ENCODE data around the gene PDSS1.
"Not testable (repeated sequence)": the region's sequence is repeated elsewhere in the genome, so short reads cannot be mapped to it uniquely, and the experiment has no call there.

The PDSS1 gene

DNA sequence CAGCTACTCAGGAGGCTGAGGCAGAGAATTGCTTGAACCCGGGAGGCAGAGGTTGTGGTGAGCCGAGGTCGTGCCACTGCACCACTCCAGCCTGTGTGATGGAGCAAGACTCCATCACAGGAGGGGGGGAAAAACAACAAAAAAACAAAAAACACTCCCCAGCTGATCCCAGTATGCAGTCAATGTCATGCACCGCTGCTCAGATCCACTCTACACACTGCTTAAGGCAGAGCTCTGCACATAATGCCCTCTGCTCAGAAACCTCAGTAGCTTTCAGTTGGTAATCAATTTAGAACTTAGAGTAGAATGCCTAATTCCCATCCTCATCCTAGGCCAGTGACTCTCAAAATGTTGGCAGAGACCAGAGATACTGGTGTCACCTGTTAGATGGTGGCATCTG, 43.9 kb downstream of the PDSS1 start:
- no peak for DNase-seq

DNA sequence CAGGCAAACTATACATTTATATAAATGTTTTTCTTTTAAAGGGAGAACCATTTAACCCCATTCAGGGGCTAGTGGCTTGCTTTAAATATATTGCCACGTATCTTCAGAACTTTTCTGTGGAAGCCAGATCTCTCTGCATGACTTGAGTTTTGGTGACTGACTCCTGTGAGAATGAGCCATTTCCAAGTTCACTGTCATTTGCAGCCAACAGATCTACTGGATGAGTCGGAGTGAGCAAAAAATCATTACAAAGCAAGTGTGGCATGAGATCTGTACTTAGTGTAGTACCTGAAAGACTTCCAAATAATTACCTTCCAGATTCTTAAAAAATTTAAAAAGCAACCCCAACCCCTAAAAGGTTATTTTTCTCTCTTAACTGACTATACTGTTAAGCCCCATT, 45.6 kb downstream of the PDSS1 start:
- no peak for DNase-seq

DNA sequence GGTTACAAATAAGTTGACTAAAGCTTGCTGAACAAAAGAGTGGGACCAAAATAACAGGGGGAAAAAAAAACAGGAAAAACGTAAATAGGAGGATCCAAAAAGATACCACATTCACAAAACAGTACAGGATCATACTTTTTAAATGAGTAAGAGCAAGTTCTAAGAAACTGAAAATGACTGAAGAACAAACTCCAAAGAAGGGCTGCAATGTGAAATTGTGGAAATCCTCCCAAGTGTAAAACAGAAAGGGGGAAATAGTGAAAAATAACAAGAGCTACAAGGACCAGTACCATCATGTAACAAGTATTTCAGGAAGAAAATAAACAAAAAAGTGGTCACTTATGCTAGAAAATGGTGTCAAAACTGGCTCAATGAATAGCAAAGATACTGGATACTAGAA, 46.3 kb downstream of the PDSS1 start:
- no peak for DNase-seq

DNA sequence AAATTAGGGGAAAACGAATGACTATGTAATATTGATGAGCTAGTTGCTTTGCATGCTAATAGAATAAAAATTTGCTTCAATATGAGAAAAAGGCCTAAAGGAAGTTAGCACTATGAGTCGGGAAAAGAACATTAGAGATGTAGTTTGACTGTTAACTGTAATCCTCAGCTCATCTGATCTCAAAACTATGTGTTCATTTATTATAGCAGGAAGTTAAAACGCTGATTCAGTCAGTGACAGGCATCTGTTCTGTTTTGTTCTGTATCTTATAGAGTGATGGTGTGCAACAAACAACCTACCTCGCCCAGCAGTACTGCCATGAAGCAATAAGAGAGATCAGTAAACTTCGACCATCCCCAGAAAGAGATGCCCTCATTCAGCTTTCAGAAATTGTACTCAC, 48.6 kb downstream of the PDSS1 start:
- no peak for DNase-seq

DNA sequence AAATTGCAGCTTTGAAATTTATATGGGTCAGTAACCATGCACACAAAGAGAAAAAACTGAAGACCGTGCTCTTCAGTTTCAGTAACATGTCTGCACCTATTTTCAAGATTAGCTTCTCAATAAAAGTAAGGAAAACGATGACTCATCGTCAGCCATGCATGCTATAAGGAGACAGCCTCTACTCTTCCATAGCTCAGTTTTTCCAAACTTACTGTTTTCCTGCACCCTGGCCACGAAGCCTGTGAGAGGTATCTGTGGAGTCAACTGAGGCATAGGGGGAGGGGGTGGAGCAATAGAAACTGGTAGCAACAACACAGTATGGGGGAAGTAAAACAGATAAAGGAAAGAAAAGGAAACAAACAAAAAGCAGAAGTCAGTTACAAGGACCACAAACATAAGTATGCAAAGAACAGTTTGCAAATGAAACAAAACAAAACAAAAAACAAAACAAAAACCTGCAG, 58.0 kb downstream of the PDSS1 start:
- no peak for DNase-seq

DNA sequence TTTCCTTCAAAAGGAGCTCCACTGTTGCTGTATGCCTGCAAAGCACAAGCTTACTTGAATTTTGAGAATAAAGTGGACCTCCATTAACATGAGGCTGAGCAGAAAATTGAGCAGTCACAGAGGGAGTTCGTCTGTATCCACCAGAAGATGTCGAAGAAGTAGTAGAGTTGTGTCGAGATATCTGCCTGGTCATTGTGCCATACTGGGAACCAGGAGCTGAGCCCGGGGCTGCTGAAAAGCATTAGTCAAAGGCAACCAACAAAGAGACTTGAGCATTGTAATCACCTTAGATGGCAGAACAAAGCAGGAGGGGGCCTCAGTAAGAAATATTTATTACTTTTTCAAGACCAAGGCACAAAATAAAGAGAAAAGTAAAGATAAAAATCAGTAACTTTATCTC, 61.5 kb downstream of the PDSS1 start:
- DNase-seq, result no peak

DNA sequence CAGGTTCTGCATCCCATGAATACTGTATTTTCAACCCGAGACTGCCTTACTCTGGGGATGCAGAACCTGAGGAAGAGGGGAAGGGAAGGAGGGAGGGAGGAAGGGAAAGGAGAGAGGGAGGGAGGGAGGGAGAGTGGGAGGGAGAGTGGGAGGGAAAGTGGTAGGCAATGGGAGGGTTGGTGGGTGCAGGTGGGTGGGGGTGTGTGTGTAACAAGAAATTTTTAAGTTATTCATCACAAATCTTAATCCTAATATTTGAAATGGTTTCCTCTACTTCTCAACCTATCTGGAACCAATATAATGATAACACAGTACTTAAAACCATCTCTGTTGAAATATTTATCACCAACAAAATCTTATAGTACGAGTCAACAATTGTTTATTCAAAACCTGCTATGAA, 68.0 kb downstream of the PDSS1 start:
- no peak for DNase-seq

DNA sequence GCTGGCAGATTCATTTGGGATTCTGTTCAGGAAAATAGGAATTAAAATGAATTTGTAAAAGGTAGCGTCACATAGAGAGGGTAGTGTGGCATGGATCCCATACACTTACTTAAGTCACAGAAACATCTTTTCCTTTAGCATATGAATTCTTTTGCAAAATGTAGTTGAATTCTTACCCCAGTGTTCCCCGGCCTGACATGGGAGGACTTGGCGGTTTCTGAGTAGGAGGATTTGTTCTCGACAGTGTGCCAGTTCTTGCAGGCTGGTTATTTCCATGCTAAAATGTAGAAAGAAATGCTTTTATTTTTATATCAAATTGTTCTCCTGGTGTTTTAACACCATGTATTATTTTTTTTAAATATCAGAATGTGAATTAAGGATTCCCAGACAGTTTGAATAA, 72.6 kb downstream of the PDSS1 start:
- DNase-seq, result no peak

DNA sequence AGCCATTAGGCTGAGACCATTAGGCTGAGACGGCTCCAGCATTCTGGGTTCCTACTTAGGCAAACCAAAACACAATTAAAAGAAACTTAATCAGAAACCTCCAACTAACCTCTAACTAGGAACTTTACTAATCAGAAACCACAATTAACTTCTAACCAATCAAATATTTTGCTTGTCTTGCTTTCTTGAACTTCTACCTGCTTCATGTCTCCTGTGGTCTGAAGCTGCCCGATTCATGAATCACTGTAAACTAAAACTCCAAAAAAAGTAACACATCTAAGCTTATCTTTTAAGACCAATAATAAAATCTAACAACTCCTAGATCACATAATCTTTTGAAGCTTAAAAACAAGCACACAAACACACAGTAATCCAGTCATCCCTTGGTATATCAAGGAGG, 76.1 kb downstream of the PDSS1 start:
- DNase-seq, result no peak

DNA sequence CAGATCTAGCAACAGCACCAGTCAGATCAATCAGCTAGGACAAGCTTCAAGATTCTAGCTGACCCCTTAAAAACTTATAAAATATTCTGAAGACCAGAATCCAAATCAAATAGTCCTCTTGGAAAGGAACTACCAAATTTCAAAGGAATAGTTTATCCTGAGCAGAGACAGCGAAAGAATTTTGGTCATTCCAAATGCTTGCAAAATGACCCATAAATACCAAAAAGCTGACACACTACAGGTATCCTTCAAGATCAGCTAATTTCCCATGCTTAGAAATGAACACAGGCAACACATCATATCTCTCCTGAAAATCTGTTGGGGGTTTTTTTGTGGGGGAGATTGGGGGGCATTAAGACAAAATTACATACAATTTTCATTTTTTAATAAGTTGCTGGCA, 78.8 kb downstream of the PDSS1 start:
- DNase-seq, result no peak

DNA sequence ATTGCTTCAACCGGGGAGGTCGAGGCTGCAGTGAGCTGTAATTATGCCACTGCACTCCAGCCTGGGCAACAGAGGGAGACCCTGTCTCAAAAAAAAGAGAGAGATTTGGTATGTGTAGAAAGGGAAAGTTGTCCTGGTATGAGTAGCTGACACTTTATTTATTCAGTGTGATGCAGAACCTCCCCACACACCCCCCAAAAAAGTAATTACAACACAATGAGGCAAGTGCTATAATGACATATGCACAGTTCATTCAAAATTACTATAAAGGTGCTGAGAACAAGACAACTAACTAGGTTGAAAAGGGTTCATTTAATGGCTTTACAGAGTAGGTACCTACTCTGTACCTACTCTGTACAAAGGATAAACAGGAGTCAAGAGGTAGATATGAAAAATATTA, 80.2 kb downstream of the PDSS1 start:
- DNase-seq, result no peak

DNA sequence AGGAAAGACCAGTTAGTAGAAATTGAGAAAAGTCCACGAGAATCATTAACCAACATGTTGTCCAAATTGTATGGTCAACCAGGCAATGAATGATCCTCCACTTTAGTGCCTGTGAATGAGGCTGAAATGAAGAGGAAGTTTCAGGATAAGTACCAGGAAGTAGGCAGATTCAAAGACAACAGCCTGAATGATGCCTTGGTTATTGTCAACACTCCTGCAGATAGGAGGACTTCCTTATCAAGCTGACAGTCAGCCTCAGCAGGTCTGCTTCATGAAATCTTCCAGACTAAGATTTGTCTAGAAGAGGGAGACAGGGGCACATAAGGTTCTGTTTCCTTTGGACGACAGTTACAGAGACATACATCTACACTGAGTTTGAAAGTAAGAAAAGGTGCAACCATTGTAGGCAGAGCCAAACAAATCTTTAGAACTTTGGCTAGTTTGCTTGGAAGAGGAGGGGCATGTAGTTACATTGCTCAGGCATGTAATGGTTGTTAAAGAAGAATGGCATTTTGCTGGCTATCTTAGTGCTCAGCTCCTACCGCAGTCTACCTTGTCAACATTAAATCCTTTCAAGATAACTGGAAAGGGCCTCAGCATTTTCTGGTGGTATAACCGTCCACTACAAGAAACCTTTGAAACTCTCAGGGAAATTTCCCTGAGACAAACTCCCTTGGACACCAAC, 81.8 kb downstream of the PDSS1 start:
- DNase-seq, result no peak

DNA sequence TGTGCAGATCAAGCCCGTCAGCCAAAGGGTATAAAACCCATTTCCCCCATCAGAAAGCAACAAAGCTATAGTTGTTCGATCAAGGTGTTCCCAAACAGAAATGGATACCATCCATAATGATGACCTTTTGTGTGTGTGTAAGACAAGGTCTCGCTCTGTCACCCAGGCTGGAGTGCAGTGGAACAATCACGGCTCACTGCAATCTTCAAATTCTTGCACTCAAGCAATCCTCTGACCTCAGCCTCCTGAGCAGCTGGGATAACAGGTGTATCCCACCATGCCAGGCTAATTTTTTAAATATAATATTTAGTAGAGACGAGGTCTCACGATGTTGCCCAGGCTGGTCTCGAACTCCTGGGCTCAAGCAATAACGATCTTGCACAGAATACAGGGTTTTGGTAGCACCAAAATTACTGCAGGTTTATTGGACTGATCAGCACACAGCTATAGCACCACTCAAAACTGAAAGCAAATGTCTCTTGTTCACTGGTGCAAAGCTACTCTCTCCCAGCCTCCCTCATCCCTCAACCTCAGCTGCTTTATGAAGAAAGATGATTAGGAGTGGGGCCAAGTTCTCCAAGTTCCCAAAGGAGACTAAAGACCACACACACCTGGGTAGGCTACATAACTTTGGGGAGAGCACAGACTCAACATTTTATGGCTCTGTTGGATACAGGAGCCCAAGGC, 82.7 kb downstream of the PDSS1 start:
- DNase-seq, result no peak

DNA sequence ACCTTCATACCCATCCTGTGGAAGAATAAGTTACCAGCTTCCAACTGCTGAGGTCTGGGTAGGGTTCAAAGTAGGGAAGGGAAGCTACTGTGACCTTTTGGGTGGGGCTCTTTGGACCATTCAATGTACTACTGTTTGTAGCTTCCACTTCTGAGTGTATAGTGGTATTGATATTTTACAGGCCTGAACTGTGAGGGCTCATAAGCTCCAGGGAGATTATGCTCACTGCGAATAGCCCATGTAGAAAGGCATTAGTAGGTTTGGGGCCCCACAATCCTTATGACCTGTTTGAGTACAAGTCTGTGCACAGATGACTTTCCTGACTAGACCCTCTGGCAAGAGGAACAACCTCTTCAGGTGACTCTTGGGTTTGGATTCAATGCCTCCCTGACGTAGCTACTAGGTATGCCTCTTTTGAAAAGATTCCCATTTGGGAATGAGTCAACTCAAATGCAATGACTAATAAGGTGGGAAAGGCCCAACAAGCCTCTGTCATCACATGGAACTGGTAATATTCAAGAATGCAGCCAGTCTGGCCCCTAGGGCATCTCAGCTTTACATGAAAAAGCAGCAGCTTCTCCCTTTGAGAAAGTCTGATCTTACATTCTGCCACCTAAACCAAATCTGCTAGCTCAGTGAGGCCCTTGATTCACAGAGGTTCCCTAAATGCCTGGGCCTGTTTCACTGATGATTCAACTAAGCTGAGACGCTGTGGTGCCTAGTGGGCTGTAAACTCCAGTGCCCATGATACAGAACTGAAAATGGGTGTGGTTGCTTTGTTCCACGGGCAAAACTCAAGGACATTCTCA, 83.5 kb downstream of the PDSS1 start:
- DNase-seq, result no peak

DNA sequence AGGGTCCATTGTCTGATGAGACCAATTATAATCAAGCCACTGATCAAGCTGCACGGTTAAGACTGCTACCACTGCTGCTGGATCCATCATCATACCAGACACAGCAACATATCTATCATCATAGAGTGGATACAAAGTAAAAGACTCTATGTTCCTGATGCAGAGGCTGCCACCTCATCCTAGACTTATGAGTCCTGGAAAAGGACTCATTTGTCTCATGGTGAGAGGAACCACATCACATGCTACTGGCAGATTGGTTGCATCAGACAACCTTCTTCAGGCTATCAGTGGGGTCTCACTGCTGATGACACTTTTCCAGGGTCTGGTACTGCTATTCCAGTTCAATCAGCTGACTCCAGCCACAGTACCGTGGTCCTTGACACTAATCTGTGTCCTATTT, 84.3 kb downstream of the PDSS1 start:
- no peak for DNase-seq

DNA sequence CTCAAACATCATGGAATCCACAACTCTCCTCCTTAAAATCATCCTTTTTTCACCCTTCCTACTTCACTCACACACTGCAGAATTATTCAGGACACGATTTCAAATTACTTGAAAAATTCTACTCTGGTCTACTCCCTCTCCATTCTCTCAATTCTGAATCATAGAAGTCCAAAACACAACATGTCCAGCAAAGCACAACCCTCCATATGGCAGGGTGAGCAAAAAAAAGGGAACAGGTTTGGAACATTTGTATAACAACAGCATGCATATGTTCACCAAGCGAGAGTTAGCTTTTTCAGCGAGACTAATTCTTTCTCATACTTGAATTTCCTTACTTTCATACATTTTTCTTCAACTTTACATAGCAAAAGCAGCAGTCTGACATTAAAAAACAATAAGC, 89.9 kb downstream of the PDSS1 start:
- DNase-seq, result no peak

DNA sequence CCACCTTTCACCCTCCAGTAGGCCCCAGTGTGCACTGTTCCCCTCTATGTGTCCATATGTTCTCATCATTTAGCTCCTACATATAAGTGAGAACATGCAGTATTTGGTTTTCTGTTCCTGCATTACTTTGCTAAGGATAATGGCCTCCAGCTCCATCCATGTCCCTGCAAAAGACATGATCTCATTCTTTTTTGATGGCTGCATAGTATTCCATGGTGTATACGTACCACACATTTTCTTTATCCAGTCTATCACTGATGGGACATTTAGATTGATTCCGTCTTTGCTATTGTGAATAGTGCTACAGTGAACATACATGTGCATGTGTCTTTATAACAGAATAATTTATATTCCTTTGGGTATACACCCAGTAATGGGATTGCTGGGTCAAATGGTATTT, 92.3 kb downstream of the PDSS1 start:
- DNase-seq, result not testable (repeated sequence)

DNA sequence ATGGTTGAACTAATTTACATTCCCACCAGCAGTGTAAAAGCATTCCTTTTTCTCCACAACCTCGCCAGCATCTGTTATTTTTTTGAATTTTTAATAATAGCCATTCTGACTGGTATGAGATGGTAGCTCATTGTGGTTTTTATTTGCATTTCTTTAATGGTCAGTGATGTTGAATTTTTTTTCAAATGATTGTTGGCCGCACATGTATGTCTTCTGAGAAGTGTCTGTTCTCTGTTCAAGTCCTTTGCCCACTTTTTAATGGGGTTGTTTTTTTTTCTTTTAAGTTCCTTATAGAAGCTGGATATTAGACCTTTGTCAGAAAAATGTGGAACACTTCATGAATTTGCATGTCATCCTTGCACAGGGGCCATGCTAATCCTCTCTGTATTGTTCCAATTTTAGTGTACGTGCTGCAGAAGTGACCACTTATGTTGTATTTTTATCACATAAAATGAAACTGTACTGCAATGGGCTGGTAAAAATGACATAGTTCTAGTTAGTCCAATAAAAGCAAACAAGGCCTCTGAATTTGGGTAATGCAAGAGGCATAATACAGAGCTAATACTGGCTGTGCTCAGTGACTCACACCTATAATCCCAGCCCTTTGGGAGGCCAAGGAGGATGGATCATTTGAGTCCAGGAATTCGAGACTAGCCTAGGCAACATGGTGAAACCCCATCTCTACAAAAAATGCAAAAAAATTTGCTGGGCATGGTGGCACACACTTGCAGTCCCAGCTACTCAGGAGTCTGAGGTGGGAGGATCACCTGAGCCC, 92.9 kb downstream of the PDSS1 start:
- DNase-seq, result no peak

DNA sequence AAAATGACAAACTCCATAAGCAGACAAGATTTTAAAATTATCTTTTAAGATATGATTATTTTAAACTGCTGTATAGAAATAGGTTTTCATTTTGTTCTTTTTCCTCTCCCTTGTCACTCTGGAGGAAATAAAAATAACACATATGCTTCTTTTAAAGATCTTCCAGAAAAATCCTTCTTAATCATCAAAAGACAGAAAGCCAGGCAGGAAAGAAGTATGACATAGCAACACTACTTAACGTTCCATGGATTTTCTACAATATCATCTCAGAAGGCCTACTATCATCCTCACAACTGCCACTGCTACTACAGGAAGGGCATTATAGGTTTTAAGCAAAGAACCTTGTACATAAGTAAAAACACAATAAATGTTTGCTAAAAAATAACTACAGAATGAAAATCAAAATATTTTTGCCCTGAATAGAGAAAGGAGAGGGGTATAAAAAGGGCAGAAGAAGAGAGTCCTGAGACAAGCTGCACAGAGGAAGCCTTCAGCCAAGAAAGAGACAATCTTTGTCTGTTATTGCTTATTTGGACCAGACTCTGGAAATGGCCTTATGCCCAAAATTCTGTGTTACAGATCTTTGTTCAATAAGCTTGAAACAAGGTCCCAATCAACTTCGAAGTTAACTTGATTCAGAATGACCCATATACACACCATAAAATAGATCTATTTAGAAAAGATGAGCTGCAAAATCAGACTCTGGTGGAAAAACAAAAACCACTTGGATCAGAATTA, 95.4 kb downstream of the PDSS1 start:
- no peak for DNase-seq
